Lung (tissue), 12 donors: Measurements from ENCODE around the gene FLRT1. TPM values are rescaled to one million over a fixed set of nuclear protein-coding genes. Genes with fewer than 3 reads are reported as not detected.

ENCODE experiments used
- ATAC-seq: fragments of 200-7000 bp; cut with Tn5 transposase; one replicate; pipeline ENCODE4 v1.9.1; 2020; ENCODE audit warnings: moderate number of reproducible peaks; ENCODE audit not compliant: insufficient read depth, low FRiP score
- DNase-seq, 3 donors: peaks; one replicate each; pipeline ENCODE4 v3.0.0-alpha.2; 2013 to 2017
- H3K27ac ChIP-seq, 2 donors: one replicate each; pipeline ENCODE4 v1.5.1; 2013; ENCODE audit warnings: mild to moderate bottlenecking in 2 of 2, moderate library complexity in 2 of 2, control low read depth in 1 of 2, inconsistent platforms in 1 of 2, low read depth in 1 of 2, low read length in 1 of 2
- H3K27me3 ChIP-seq, 3 donors: one replicate each; pipeline ENCODE4 v1.5.1; 2013; ENCODE audit warnings: low read length in 2 of 3; ENCODE audit not compliant: control insufficient read depth in 3 of 3, insufficient read depth in 3 of 3
- H3K36me3 ChIP-seq, 4 donors: one replicate each; pipeline ENCODE4 v1.5.1; 2013; ENCODE audit warnings: low read length in 4 of 4, mild to moderate bottlenecking in 1 of 4, moderate library complexity in 1 of 4; ENCODE audit not compliant: control insufficient read depth in 4 of 4, insufficient read depth in 4 of 4
- H3K4me1 ChIP-seq, 5 donors: one replicate each; pipeline ENCODE4 v1.5.1; 2013; ENCODE audit warnings: low read length in 5 of 5, mild to moderate bottlenecking in 2 of 5, moderate library complexity in 1 of 5; ENCODE audit not compliant: control insufficient read depth in 5 of 5, insufficient read depth in 5 of 5
- H3K4me3 ChIP-seq: one replicate; pipeline ENCODE4 v1.5.1; 2013; ENCODE audit warnings: mild to moderate bottlenecking, control low read depth, moderate library complexity
- H3K9ac ChIP-seq, 2 donors: one replicate each; pipeline ENCODE4 v1.5.1; 2013; ENCODE audit warnings: low read length in 2 of 2, control low read depth in 1 of 2; ENCODE audit not compliant: insufficient read depth in 1 of 2
- H3K9me3 ChIP-seq, 4 donors: one replicate each; pipeline ENCODE4 v1.5.1; 2013; ENCODE audit warnings: low read length in 3 of 4, mild to moderate bottlenecking in 1 of 4, moderate library complexity in 1 of 4; ENCODE audit not compliant: control insufficient read depth in 4 of 4, insufficient read depth in 3 of 4
- CTCF ChIP-seq: IDR thresholded peaks from 2 replicates; pipeline ENCODE4 v1.5.1; 2012; ENCODE audit warnings: mild to moderate bottlenecking; ENCODE audit errors: control extremely low read depth, extremely low read depth
- WGBS, 2 donors: extraction: QIAGEN DNeasy Blood & Tissue Kit; methylation state at CpG; one replicate each; pipeline ENCODE4 v1.1.7; 2013; 5-methylcytosine and 5-hydroxymethylcytosine counted together
- polyA plus RNA-seq, 2 donors: library from polyadenylated mRNA; stranded (reverse); fragments of 200-250 nt; gene quantifications; one replicate each; pipeline ENCODE4 v1.2.1, GENCODE V29; 2013
- total RNA-seq, 2 donors: library from RNA; depleted of rRNA in 1 of 2; stranded (reverse); fragments of >200 nt in 1 of 2; gene quantifications; one replicate each; pipeline ENCODE4 v1.2.1, GENCODE V29; 2014 to 2021
- donor health status: control.
- donor health status: control.
- donor health status: Bipolar disorder and iron deficiency.
- donor health status: healthy.
- donor health status: DM: yes; HTN: yes; CAD: no.

The FLRT1 gene
- total and polyA plus RNA-seq, 4 donors, result 0.02 to 0.34 (median 0.12) TPM

- Histone ChIP-seq H3K27ac (no peak overlapping the region), H3K4me1 (peaks cover 0 to 15% (median 0%) of the 10 kb centered on the region in 5 donors), H3K36me3 (no peaks in the 10 kb centered on the region), H3K9me3 (no peaks in the 10 kb centered on the region), H3K4me3 (no peak overlapping the region), H3K9ac (no peak overlapping the region), H3K27me3 (no peaks in the 10 kb centered on the region)
- ATAC-seq, result no peak
- 77 to 87% methylated on average over 27 of the region's 27 CpGs for WGBS, 2 donors
- TF ChIP-seq CTCF, result no peak
- DNase-seq, result no peak
Observed at GRCh38 chr11:64019106-64020037, 16.4 kb upstream of the FLRT1 start.

GRCh38 chr11:64020976-64021756 lies 14.6 kb upstream of the FLRT1 start:
- H3K9ac ChIP-seq, result no peak overlapping the region
- H3K27ac ChIP-seq, result no peak overlapping the region
- peaks cover 0 to 15% (median 0%) of the 10 kb centered on the region in 5 donors for H3K4me1 ChIP-seq
- H3K9me3 ChIP-seq, result no peaks in the 10 kb centered on the region
- no peak for TF ChIP-seq CTCF
- no peak overlapping the region for H3K4me3 ChIP-seq
- H3K36me3 ChIP-seq, result no peaks in the 10 kb centered on the region
- DNase-seq (no peak), ATAC-seq (no peak)
- H3K27me3 ChIP-seq, result no peaks in the 10 kb centered on the region
- WGBS, 2 donors, result 85 to 87% methylated on average over 21 to 22 of the region's 22 CpGs

DNA sequence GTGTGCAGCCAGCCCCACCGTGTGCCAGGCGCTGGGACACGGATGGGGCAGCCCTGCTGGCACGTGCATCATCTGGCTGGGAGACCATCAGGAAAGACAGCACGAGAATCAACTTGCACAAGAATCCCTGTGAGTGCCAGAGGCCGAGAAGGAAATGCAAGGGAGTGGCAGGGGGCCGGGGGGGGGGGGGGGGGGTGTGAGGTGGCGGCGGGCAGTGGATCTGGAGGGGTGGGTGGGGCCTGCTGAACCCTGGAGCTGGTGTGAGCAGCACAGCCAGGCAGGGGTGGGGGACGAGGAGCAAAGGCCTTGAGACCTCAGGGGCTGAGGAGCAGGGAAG lies 14.0 kb upstream of the FLRT1 start:
- TF ChIP-seq CTCF, result no peak
- H3K4me1 ChIP-seq, result peaks cover 0 to 15% (median 0%) of the 10 kb centered on the region in 5 donors
- no peak overlapping the region for H3K9ac ChIP-seq
- H3K4me3 ChIP-seq, result no peak overlapping the region
- 43 to 61% methylated on average over 7 to 9 of the region's 10 CpGs for WGBS, 2 donors
- no peak for DNase-seq
- H3K9me3 ChIP-seq, result no peaks in the 10 kb centered on the region
- H3K36me3 ChIP-seq, result no peaks in the 10 kb centered on the region
- H3K27ac ChIP-seq, result no peak overlapping the region
- ATAC-seq, result no peak
- H3K27me3 ChIP-seq, result no peaks in the 10 kb centered on the region
